AG04449 (cell line): ENCODE measurements around the gene RGS6.

Experiments used
- CTCF ChIA-PET: fragments of 350-600 bp; formaldehyde crosslinking; extraction: SDS; loops from one replicate; lab custom pipeline; 2021; ENCODE audit warnings: antibody characterized with exemption; lab: Yijun Ruan, JAX
- POLR2A ChIA-PET: fragments of 400-600, 350-600 bp; formaldehyde crosslinking; extraction: SDS; loops from one replicate; lab custom pipeline; 2020; ENCODE audit warnings: antibody characterized with exemption, inconsistent platforms; lab: Yijun Ruan, JAX
- DNase-seq: peaks from one replicate; pipeline ENCODE4 v3.0.0-alpha.2; 2010; ENCODE audit warnings: low read depth, low spot score
- H3K4me3 ChIP-seq: 2 replicates; pipeline ENCODE4 v1.5.1; 2011; ENCODE audit warnings: low read depth, mild to moderate bottlenecking, control low read depth, low read length
- CTCF ChIP-seq: IDR thresholded peaks from one replicate; pipeline ENCODE4 v1.5.1; 2011; ENCODE audit warnings: mild to moderate bottlenecking, moderate library complexity, low read length, control low read depth, inconsistent platforms; ENCODE audit not compliant: insufficient read depth; ENCODE audit errors: missing control alignments

The RGS6 gene

DNA sequence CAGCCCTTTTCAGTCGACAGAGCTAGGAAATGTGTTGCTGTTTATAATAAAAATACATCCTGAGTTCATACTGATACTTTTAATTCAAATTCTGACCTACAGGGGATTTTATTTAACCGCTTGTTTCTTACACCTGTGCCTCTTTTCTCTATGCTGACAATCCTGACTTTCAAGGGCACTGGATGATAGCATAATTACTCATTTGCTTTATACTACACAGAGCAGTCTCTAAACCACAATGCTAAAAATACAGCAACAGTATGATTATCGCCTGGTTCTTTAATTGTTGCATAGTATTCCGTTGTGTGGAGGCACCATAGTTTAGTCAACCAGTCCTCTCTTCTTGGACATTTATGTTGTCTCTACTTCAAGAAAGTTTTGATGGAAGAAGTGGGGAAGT lies 588.8 kb downstream of the RGS6 start:
- no peak overlapping the region for H3K4me3 ChIP-seq
- TF ChIP-seq CTCF, result no peak
- no peak for DNase-seq
- POLR2A ChIA-PET, result no interaction called here
- CTCF ChIA-PET, result interaction anchor here (0.6 to 24.4 kb wide), 5 partner anchors 131 to 428 kb away, joined by 3 to 782 read pairs (median 3); no protein-coding TSS in a partner anchor

- H3K4me3 ChIP-seq, result no peak overlapping the region
- no peak for TF ChIP-seq CTCF
- POLR2A ChIA-PET, result no interaction called here
- CTCF ChIA-PET, result interaction anchor here (5.1 to 24.4 kb wide), 3 partner anchors 8 to 427 kb away, joined by 36 to 782 read pairs (median 53); no protein-coding TSS in a partner anchor
- no peak for DNase-seq
Measured at GRCh38 chr14:72521968-72522741, 589.9 kb downstream of the RGS6 start.

DNA sequence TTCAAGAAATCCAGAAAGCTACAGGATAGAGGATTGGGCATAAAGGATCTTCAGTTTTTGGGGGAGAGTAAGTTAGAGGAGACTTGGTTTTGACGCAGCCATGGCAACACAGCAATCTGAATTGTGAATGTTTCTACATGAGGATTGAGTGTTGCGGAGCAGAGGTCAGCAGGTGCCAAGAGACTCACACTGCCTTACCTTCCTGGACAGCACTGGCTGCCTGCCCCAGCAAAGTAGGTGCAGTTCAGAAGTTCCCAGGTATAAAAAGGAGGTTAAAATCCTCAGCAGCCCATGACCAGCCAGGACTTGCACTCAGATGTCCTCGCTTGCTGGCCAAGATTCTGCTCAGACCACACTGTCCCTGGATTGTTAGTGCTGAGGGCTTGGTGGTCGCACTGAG lies 590.6 kb downstream of the RGS6 start:
- POLR2A ChIA-PET, result no interaction called here
- H3K4me3 ChIP-seq, result no peak overlapping the region
- CTCF ChIA-PET, result interaction anchor here (5.1 to 24.4 kb wide), 3 partner anchors 9 to 426 kb away, joined by 36 to 782 read pairs (median 53); no protein-coding TSS in a partner anchor
- no peak for DNase-seq
- no peak for TF ChIP-seq CTCF

- ChIA-PET POLR2A (no interaction called here), CTCF (interaction anchor here (0.9 to 24.4 kb wide), 7 partner anchors 10 to 426 kb away, joined by 3 to 782 read pairs (median 5); no protein-coding TSS in a partner anchor)
- no peak for TF ChIP-seq CTCF
- H3K4me3 ChIP-seq, result no peak overlapping the region
- no peak for DNase-seq
Measured at GRCh38 chr14:72523424-72524294, 591.4 kb downstream of the RGS6 start.

GRCh38 chr14:72524295-72524629 lies 592.0 kb downstream of the RGS6 start:
- no peak for DNase-seq
- H3K4me3 ChIP-seq, result no peak overlapping the region
- ChIA-PET CTCF (interaction anchor here (1.3 to 24.4 kb wide), 6 partner anchors 11 to 425 kb away, joined by 3 to 782 read pairs (median 20); no protein-coding TSS in a partner anchor), POLR2A (no interaction called here)
- no peak for TF ChIP-seq CTCF
